Natural killer cell (primary cell): ENCODE results near the gene BNC2. TPM values are rescaled to one million over a fixed set of nuclear protein-coding genes. Genes with fewer than 3 reads are reported as not detected.

Experiments
- ATAC-seq, 3 donors: fragments of 150-1000 bp in 2 of 3; fragments of 200-7000 bp in 1 of 3; cut with Tn5 transposase; 1 replicate in 1 of 3; 2 replicates in 2 of 3; pipeline ENCODE4 v1.10.0; 2021; ENCODE audit warnings: mild to moderate bottlenecking in 2 of 3, moderate library complexity in 2 of 3
- DNase-seq, 2 donors: peaks; one replicate each; pipeline versions ENCODE4 v3.0.0 to v3.0.0-alpha.2; 2013 to 2021; ENCODE audit warnings: mixed read lengths in 1 of 2
- H3K27ac ChIP-seq: one replicate; pipeline ENCODE4 v1.5.1; 2013; ENCODE audit warnings: mild to moderate bottlenecking, low read length
- H3K27me3 ChIP-seq: one replicate; pipeline ENCODE4 v1.6.1; 2013; ENCODE audit warnings: low read length; ENCODE audit not compliant: control insufficient read depth, insufficient read depth
- H3K36me3 ChIP-seq: one replicate; pipeline ENCODE4 v1.6.1; 2013; ENCODE audit warnings: low read length; ENCODE audit not compliant: control insufficient read depth, insufficient read depth
- H3K4me1 ChIP-seq: one replicate; pipeline ENCODE4 v1.6.1; 2013; ENCODE audit warnings: low read length; ENCODE audit not compliant: control insufficient read depth, insufficient read depth
- H3K4me3 ChIP-seq: one replicate; pipeline ENCODE4 v1.5.1; 2013; ENCODE audit warnings: low read length
- H3K9me3 ChIP-seq: one replicate; pipeline ENCODE4 v1.6.1; 2013; ENCODE audit warnings: low read length; ENCODE audit not compliant: control insufficient read depth, insufficient read depth
- H3K27ac Mint-ChIP-seq, 2 donors: one replicate each; pipeline ENCODE4 v1.8.0; 2022; ENCODE audit warnings: mild to moderate bottlenecking in 2 of 2, mixed read lengths in 2 of 2, moderate library complexity in 1 of 2
- H3K27me3 Mint-ChIP-seq, 2 donors: one replicate each; pipeline ENCODE4 v1.8.0; 2022; ENCODE audit warnings: low read depth in 2 of 2, mixed read lengths in 2 of 2
- H3K36me3 Mint-ChIP-seq: one replicate; pipeline ENCODE4 v1.8.0; 2022; ENCODE audit warnings: mixed read lengths
- H3K4me1 Mint-ChIP-seq, 2 donors: one replicate each; pipeline ENCODE4 v1.8.0; 2022; ENCODE audit warnings: mixed read lengths in 2 of 2
- H3K4me3 Mint-ChIP-seq: one replicate; pipeline ENCODE4 v1.8.0; 2022; ENCODE audit warnings: mild to moderate bottlenecking, moderate library complexity, mixed read lengths
- H3K9me3 Mint-ChIP-seq, 2 donors: one replicate each; pipeline ENCODE4 v1.8.0; 2022; ENCODE audit warnings: mixed read lengths in 2 of 2
- WGBS: methylation state at CpG from one replicate; pipeline ENCODE4 v1.1.7; 2013; ENCODE audit warnings: missing lambda C conversion rate; ENCODE audit not compliant: insufficient coverage; 5-methylcytosine and 5-hydroxymethylcytosine counted together
- intact Hi-C: fragments of 100-400 bp; cut with micrococcal nuclease; formaldehyde crosslinking; loops from one replicate; pipeline ENCODE4 v1.14.2; 2022
- total RNA-seq, 4 donors: library from RNA; stranded (reverse); fragments of 120-200 nt in 1 of 4; gene quantifications; one replicate each; pipeline versions ENCODE4 v1.2.3 to v1.2.4, GENCODE V29; 2013 to 2022
- TF ChIP-seq, protein P1 (sequence below): fragments of 200-600 bp; IDR thresholded peaks from one replicate; pipeline ENCODE4 v1.8.0; 2022; ENCODE audit warnings: antibody characterized with exemption

The BNC2 gene
- total RNA-seq, 3 donors from 2014 or later (not counting 1 experiment from before 2014, with no cell fraction given): 36.9 to 84.2 (median 66.5) TPM

DNA sequence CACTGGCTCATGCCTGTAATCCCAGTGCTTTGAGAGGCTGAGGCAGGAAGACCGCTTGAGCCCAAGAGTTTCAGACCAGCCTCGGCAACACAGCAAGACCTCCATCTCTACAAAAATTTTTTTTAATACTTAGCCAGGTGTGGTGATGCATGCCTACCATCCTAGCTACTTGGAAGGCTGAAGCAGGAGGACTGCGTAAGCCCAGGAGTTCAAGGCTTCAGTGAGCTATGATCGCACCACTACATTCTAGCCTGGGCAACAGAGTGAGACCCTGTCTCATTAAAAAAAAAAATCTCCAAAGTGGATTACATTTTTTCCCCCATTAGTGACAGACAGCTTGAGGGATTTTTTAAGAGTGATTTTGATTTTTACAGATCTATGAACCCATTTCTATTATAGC lies 230.8 kb downstream of the BNC2 start:
- no peaks in the 10 kb centered on the region for H3K27me3 ChIP-seq
- TF ChIP-seq, protein P1, sequence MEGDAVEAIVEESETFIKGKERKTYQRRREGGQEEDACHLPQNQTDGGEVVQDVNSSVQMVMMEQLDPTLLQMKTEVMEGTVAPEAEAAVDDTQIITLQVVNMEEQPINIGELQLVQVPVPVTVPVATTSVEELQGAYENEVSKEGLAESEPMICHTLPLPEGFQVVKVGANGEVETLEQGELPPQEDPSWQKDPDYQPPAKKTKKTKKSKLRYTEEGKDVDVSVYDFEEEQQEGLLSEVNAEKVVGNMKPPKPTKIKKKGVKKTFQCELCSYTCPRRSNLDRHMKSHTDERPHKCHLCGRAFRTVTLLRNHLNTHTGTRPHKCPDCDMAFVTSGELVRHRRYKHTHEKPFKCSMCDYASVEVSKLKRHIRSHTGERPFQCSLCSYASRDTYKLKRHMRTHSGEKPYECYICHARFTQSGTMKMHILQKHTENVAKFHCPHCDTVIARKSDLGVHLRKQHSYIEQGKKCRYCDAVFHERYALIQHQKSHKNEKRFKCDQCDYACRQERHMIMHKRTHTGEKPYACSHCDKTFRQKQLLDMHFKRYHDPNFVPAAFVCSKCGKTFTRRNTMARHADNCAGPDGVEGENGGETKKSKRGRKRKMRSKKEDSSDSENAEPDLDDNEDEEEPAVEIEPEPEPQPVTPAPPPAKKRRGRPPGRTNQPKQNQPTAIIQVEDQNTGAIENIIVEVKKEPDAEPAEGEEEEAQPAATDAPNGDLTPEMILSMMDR: no peak
- H3K27me3 Mint-ChIP-seq: no peaks in the 10 kb centered on the region
- H3K4me1 Mint-ChIP-seq: peaks cover 11 to 45% of the 10 kb centered on the region in 2 donors
- intact Hi-C loops: no loop called here
- no peaks in the 10 kb centered on the region for H3K9me3 ChIP-seq
- no peaks in the 10 kb centered on the region for H3K4me1 ChIP-seq
- no peak overlapping the region for H3K27ac Mint-ChIP-seq
- no peaks in the 10 kb centered on the region for H3K36me3 Mint-ChIP-seq
- H3K27ac ChIP-seq: no peak overlapping the region
- 100% methylated on average over 4 of the region's 4 CpGs for WGBS
- no peak for DNase-seq
- no peak overlapping the region for H3K4me3 Mint-ChIP-seq
- no peaks in the 10 kb centered on the region for H3K36me3 ChIP-seq
- H3K4me3 ChIP-seq: no peak overlapping the region
- ATAC-seq: no peak
- no peaks in the 10 kb centered on the region for H3K9me3 Mint-ChIP-seq

- WGBS: 78% methylated on average over 5 of the region's 5 CpGs
- no peak for ATAC-seq
- no peak for DNase-seq
- Mint-ChIP-seq H3K4me1 (peaks cover 11 to 35% of the 10 kb centered on the region in 2 donors), H3K27ac (no peak overlapping the region), H3K9me3 (no peaks in the 10 kb centered on the region), H3K36me3 (no peaks in the 10 kb centered on the region), H3K27me3 (no peaks in the 10 kb centered on the region), H3K4me3 (no peak overlapping the region)
- no peaks in the 10 kb centered on the region for H3K9me3 ChIP-seq
- no peak overlapping the region for H3K27ac ChIP-seq
- no peaks in the 10 kb centered on the region for H3K36me3 ChIP-seq
- intact Hi-C loops: no loop called here
- H3K4me1 ChIP-seq: no peaks in the 10 kb centered on the region
- TF ChIP-seq, protein P1: no peak
- H3K27me3 ChIP-seq: no peaks in the 10 kb centered on the region
- no peak overlapping the region for H3K4me3 ChIP-seq
Observed at GRCh38 chr9:16637911-16638310, 232.6 kb downstream of the BNC2 start.

- no peaks in the 10 kb centered on the region for H3K36me3 Mint-ChIP-seq
- no peak overlapping the region for H3K4me3 Mint-ChIP-seq
- no peak overlapping the region for H3K4me3 ChIP-seq
- TF ChIP-seq, protein P1: no peak
- DNase-seq: no peak
- H3K27ac Mint-ChIP-seq: no peak overlapping the region
- no peak overlapping the region for H3K27ac ChIP-seq
- no peaks in the 10 kb centered on the region for H3K36me3 ChIP-seq
- H3K27me3 ChIP-seq: no peaks in the 10 kb centered on the region
- WGBS: 85% methylated on average over 1 of the region's 1 CpG
- H3K9me3 Mint-ChIP-seq: no peaks in the 10 kb centered on the region
- H3K9me3 ChIP-seq: no peaks in the 10 kb centered on the region
- peaks cover 7 to 28% of the 10 kb centered on the region in 2 donors for H3K4me1 Mint-ChIP-seq
- no peak for ATAC-seq
- H3K27me3 Mint-ChIP-seq: no peaks in the 10 kb centered on the region
- no peaks in the 10 kb centered on the region for H3K4me1 ChIP-seq
- intact Hi-C loops: no loop called here
Observed at GRCh38 chr9:16637218-16637617, 233.3 kb downstream of the BNC2 start.

GRCh38 chr9:16633794-16634193 lies 236.7 kb downstream of the BNC2 start:
- H3K4me3 ChIP-seq: no peak overlapping the region

More at GRCh38 chr9:16633794-16634193, 236.7 kb downstream of the BNC2 start:
- Mint-ChIP-seq H3K27ac (no peak overlapping the region), H3K27me3 (no peaks in the 10 kb centered on the region), H3K36me3 (no peaks in the 10 kb centered on the region), H3K4me3 (no peak overlapping the region), H3K4me1 (peaks cover 5 to 20% of the 10 kb centered on the region in 2 donors), H3K9me3 (no peaks in the 10 kb centered on the region)
- ATAC-seq: no peak
- no peaks in the 10 kb centered on the region for H3K27me3 ChIP-seq
- H3K4me1 ChIP-seq: no peaks in the 10 kb centered on the region
- TF ChIP-seq, protein P1: no peak
- intact Hi-C loops: no loop called here
- no peak for DNase-seq
- WGBS: 92% methylated on average over 2 of the region's 2 CpGs
- no peaks in the 10 kb centered on the region for H3K36me3 ChIP-seq
- no peaks in the 10 kb centered on the region for H3K9me3 ChIP-seq
- no peak overlapping the region for H3K27ac ChIP-seq
